GM23338 (cell line): ENCODE measurements around the gene MITF. TPM values are rescaled to one million over a fixed set of nuclear protein-coding genes. Genes with fewer than 3 reads are reported as not detected.

ENCODE experiments used
- ATAC-seq: fragments of 200-7000 bp; cut with Tn5 transposase; 3 replicates; pipeline ENCODE4 v1.9.1; 2020
- DNase-seq: peaks from one replicate; pipeline ENCODE4 v3.0.0-alpha.2; 2015; ENCODE audit warnings: low spot score
- H2AFZ ChIP-seq: fragments of 200-600 bp; sonication (generic); 2 replicates; pipeline ENCODE4 v1.8.0; 2016; ENCODE audit warnings: antibody characterized with exemption, mild to moderate bottlenecking, moderate library complexity
- H3F3A ChIP-seq: fragments of 200-600 bp; sonication (generic); replicated peaks from 2 replicates; pipeline ENCODE4 v1.8.0; 2017; ENCODE audit warnings: antibody characterized with exemption, mixed run types, low read depth
- H3K27ac ChIP-seq: fragments of 200-600 bp; sonication (generic); 2 replicates; pipeline ENCODE4 v1.6.1; 2016; ENCODE audit warnings: low read depth
- H3K27me3 ChIP-seq: fragments of 200-600 bp; sonication (generic); 2 replicates; pipeline ENCODE4 v1.8.0; 2016; ENCODE audit warnings: mild to moderate bottlenecking, mixed run types, moderate library complexity; ENCODE audit not compliant: insufficient read depth
- H3K36me3 ChIP-seq: fragments of 200-600 bp; sonication (generic); 2 replicates; pipeline ENCODE4 v1.8.0; 2016; ENCODE audit warnings: mild to moderate bottlenecking; ENCODE audit not compliant: insufficient read depth
- H3K4me1 ChIP-seq: fragments of 200-600 bp; sonication (generic); 2 replicates; pipeline ENCODE4 v1.8.0; 2016; ENCODE audit warnings: mild to moderate bottlenecking, moderate library complexity; ENCODE audit not compliant: insufficient read depth
- H3K4me2 ChIP-seq: fragments of 200-600 bp; sonication (generic); 2 replicates; pipeline ENCODE4 v1.7.1; 2017; ENCODE audit warnings: mixed run types
- H3K4me3 ChIP-seq: fragments of 200-600 bp; sonication (generic); 2 replicates; pipeline ENCODE4 v1.6.1; 2016; ENCODE audit warnings: mixed run types
- H3K79me2 ChIP-seq: fragments of 200-600 bp; sonication (generic); replicated peaks from 2 replicates; pipeline ENCODE4 v1.8.0; 2017; ENCODE audit warnings: mild to moderate bottlenecking; ENCODE audit not compliant: insufficient read depth
- H3K9me2 ChIP-seq: fragments of 200-600 bp; sonication (generic); 2 replicates; pipeline ENCODE4 v1.8.0; 2017; ENCODE audit not compliant: insufficient read depth
- H4K20me1 ChIP-seq: fragments of 200-600 bp; sonication (generic); replicated peaks from 2 replicates; pipeline ENCODE4 v1.8.0; 2017; ENCODE audit warnings: mild to moderate bottlenecking; ENCODE audit not compliant: insufficient read depth
- H3K27ac Mint-ChIP-seq: 2 replicates; pipeline ENCODE4 v1.8.0; 2020; ENCODE audit warnings: inconsistent platforms, mild to moderate bottlenecking, moderate library complexity, mixed read lengths
- H3K27me3 Mint-ChIP-seq: 3 replicates; pipeline ENCODE4 v1.8.0; 2022; ENCODE audit warnings: low read depth, mild to moderate bottlenecking, moderate library complexity, mixed read lengths, inconsistent platforms; ENCODE audit not compliant: insufficient read depth, poor library complexity
- H3K36me3 Mint-ChIP-seq: 3 replicates; pipeline ENCODE4 v1.8.0; 2021; ENCODE audit warnings: low read depth, mild to moderate bottlenecking, inconsistent platforms, moderate library complexity, mixed read lengths
- H3K4me1 Mint-ChIP-seq: 3 replicates; pipeline ENCODE4 v1.8.0; 2020; ENCODE audit warnings: mild to moderate bottlenecking, inconsistent platforms, mixed read lengths
- H3K4me3 Mint-ChIP-seq: 3 replicates; pipeline ENCODE4 v1.8.0; 2021; ENCODE audit warnings: moderate library complexity, mild to moderate bottlenecking, inconsistent platforms, mixed read lengths
- H3K9me3 Mint-ChIP-seq: 3 replicates; pipeline ENCODE4 v1.8.0; 2020; ENCODE audit warnings: moderate library complexity, mild to moderate bottlenecking, inconsistent platforms, mixed read lengths
- CREB1 ChIP-seq: fragments of 250-450 bp; sonication (Bioruptor Pico); IDR thresholded peaks from 2 replicates; pipeline ENCODE4 v1.5.0; 2020; ENCODE audit warnings: low read depth, mild to moderate bottlenecking, moderate library complexity
- ETS1 ChIP-seq: IDR thresholded peaks from 2 replicates; pipeline ENCODE4 v1.6.1; 2016; ENCODE audit warnings: antibody characterized with exemption
- EZH2phosphoT487 ChIP-seq: fragments of 200-600 bp; sonication (generic); IDR thresholded peaks from one replicate; pipeline ENCODE4 v1.8.1; 2018; ENCODE audit warnings: antibody characterized with exemption; ENCODE audit not compliant: unreplicated experiment
- REST ChIP-seq: IDR thresholded peaks from one replicate; pipeline ENCODE4 v1.6.1; 2018; ENCODE audit warnings: antibody characterized with exemption; ENCODE audit not compliant: unreplicated experiment
- ZNF462 ChIP-seq: fragments of 250-450 bp; sonication (Bioruptor Pico); IDR thresholded peaks from 2 replicates; pipeline ENCODE4 v1.5.0; 2020; ENCODE audit warnings: mild to moderate bottlenecking, moderate library complexity
- polyA plus RNA-seq: library from polyadenylated mRNA; unstranded; fragments of >200 nt; fragmentation: Nextera tagmentation; extraction: Ambion mirVana; gene quantifications from 2 replicates; pipeline ENCODE4 v1.2.1, GENCODE V29; 2016
- total RNA-seq: library from RNA; depleted of rRNA; stranded (reverse); fragments of >200 nt; shearing (Covaris generic); gene quantifications from 2 replicates; pipeline ENCODE4 v1.2.3, GENCODE V29; 2014

Gene MITF
- total and polyA plus RNA-seq, 2 experiments from 2014 or later, result 1.9 to 2.4 TPM

- Histone ChIP-seq H4K20me1 (0 out of 2 replicates have a peak, but pooled peaks cover 5% of the 10 kb centered on the region), H3K79me2 (no peaks in the 10 kb centered on the region), H3K4me3 (no peak overlapping the region), H3K27me3 (peaks cover 57% of the 10 kb centered on the region), H3K4me2 (peak overlapping the region; percentile 50), H2AFZ (no peak overlapping the region), H3K4me1 (peaks cover 30% of the 10 kb centered on the region), H3K27ac (no peak overlapping the region), H3F3A (no peaks in the 10 kb centered on the region), H3K36me3 (no peaks in the 10 kb centered on the region), H3K9me2 (no peaks in the 10 kb centered on the region)
- Mint-ChIP-seq H3K36me3 (no peaks in the 10 kb centered on the region), H3K27me3 (peaks cover 15% of the 10 kb centered on the region), H3K4me3 (no peak overlapping the region), H3K4me1 (peaks cover 25% of the 10 kb centered on the region), H3K27ac (no peak overlapping the region), H3K9me3 (no peaks in the 10 kb centered on the region)
- no peak for TF ChIP-seq REST
- TF ChIP-seq ETS1, result no peak
- no peak for TF ChIP-seq EZH2phosphoT487
- no peak for TF ChIP-seq ZNF462 (CRISPR knock-in tag)
- no peak for TF ChIP-seq CREB1 (CRISPR knock-in tag)
- ATAC-seq (peak; percentile 58), DNase-seq (no peak)
Measured at GRCh38 chr3:69892706-69893105, 153.4 kb downstream of the MITF start.
